Inflammatory macrophage treated with lipopolysaccharide for 4 hours (primary cell): ENCODE data around the gene UBFD1.
"Not testable (repeated sequence)": the region's sequence is repeated elsewhere in the genome, so short reads cannot be mapped to it uniquely, and the experiment has no call there.

Experiments
- DNase-seq: peaks from one replicate; pipeline ENCODE4 v3.0.0-alpha.2; 2020

UBFD1 gene

GRCh38 chr16:23610905-23611304 is 53.4 kb downstream of the UBFD1 start:
- not testable (repeated sequence) for DNase-seq

DNA sequence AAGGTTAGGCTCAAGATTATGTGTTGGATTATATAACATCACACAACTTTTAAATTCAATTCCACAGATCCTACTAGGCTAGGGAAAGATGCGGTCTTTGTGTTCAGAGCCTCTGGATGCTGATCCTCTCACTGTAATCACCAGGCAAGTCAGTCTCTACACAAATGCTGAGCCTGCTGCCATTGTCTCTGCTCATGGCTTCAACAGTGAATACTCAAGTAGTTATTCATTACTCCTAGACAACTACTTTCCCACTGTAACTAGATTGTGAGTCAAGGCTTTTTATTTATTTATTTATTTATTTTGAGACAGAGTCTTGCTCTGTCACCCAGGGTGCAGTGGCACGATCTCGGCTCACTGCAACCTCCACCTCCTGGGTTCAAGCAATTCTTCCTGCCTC is 54.4 kb downstream of the UBFD1 start:
- DNase-seq, result no peak

DNA sequence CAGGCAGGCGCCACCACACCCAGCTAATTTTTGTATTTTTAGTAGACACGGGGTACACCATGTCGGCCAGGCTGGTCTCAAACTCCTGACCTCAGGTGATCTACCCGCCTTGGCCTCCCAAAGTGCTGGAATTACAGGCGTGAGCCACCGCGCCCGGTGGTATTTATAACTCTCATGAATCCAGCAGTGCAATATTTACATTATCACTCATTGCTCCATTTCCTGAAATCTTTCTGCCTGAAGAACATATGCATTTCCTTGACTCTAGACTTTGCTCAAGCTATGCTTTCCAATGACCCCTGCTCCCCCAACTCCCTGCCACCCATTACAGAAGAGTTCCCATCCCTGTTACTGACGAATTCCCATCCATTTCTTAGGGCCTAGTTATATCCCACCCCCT is 58.3 kb downstream of the UBFD1 start:
- no peak for DNase-seq
